ENCODE results near the gene CYBC1.
A peak's percentile ranks its signal among the peaks of the same experiment; 100 is the strongest.
"Not testable (repeated sequence)": the region's sequence is repeated elsewhere in the genome, so short reads cannot be mapped to it uniquely, and the experiment has no call there.

The CYBC1 gene

GRCh38 chr17:82475458-82475857 is 24.9 kb upstream of the CYBC1 start:
- DNase-seq: no peak

DNA sequence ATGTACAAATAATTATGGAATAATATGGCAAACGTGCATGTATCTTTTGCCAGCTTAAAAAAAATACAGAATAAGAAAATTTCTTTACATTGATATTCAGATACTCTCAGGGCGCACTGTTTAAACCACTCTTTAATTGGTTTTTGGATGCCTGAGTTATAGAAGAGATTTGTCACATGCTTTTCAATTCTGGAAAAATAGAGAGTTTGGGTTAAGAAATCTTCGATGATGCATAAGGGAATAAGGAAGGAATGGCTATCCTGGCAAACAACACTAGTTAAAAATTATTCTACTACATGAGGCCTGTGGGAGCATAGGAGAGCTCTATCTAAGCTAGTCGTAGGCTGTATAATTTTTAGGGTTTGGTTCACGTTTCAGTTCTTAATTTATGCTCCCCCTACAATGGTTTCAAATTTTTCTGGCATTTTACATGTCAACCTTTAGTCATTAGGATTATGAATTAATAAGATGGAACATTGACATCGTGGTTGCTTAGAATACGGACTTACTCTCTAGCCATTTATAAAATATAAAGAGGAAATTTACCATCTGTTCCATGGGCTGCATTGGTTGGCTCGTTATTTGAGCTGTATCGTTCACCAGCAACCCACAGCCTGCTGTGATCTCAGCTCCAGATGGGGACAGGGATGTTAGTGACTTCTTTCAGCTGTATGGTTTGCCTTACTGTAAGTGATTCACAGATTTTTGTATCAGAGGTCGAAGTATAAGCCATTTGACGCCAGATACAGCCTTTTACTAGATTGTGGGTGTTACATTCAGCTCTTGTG is 23.9 kb upstream of the CYBC1 start:
- DNase-seq: no peak

DNA sequence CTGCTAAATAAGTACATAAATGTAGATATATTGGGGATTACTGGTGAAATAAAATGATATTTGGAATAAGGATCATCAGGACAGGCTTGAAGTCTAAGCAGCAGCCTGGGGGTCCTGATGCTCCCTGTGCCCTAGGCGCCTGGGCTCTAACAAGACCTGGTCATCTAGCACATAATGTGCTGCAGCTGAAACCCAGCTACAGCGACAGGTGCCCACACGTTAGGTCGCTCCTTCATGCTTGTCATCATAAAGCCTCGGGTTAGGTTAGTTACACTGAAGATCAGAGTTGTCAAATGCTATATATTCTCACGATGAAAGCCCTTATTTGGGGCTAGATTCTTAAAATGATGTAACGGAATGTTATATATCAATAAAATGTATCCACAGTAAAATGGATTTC is 19.5 kb upstream of the CYBC1 start:
- DNase-seq: no peak

GRCh38 chr17:82468692-82469091 is 18.1 kb upstream of the CYBC1 start:
- DNase-seq: no peak

DNA sequence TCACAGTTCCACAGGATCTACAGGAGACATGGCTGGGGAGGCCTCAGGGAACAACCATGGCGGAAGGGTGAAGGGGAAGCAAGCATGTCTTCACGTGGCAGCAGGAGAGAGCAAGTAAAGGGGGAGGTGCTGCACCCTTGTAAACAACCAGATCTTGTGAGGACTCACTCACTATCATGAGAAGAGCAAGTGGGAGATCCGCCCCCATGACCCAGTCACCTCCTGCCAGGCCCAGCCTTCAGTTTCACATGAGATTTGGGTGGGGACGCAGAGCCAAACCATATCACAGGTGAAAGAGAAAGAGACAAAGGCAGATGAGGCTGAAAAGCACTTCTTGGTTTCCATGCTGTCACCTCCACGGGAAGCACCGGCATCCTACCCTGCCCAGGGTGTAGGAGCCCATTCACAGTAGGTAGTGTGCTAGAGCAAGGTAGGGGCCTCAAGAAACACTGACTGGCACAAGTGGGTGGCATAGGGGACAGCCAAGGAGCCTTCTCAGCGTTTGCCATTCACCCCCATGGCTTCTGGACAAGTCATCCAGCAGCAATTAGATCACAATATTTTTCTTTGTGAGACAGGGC is 14.6 kb upstream of the CYBC1 start:
- DNase-seq: no peak

GRCh38 chr17:82464567-82464929 is 14.0 kb upstream of the CYBC1 start:
- DNase-seq: no peak

DNA sequence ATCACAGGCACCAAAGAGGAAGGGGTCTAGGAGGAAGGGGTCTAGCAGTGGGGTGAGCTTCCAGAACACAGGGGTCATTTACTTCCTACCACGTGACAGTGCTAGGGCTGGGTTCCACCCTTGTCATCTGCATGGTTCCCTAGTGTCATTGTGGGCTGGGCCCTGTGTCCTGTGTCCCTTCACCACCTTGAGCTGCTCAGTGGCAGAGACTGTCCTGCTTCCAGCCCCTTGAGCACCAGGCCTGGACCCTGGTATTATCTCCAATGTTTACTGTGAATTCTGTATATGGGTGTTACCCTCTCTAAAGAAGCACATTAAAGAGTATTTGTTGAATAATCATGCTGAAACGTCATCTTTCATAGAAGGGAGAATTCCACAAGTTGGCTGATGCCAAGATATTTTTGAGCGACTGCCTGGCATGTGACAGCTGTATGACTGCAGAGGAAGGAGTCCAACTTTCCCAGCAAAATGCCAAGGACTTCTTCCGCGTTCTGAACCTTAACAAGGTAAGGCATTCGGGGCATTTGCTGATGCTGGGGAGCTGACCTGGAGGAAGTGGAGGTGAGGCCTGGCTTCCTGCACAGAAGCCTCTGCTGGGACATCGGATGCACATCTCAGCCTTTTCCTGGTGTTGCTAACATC is 13.5 kb upstream of the CYBC1 start:
- DNase-seq: no peak

DNA sequence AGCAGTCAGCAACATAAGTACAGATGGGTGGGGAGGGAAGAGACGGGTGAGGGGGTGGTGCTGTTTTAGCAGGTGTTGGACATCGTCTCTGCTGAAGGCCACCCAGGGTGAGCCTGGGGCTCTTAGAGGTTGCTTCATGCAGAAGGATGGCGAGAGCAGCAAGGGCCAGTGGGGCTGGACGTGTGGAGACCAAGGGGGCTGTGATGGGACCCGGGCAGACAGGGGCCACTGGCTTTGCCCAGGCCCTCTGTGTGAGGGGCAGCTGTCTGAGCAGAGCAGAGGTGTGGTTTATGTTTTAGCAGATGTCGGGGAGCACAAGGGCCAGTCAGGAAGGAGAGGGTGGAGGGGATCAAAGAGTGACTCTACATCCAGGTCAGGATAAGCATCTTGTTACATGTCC is 12.8 kb upstream of the CYBC1 start:
- DNase-seq: no peak

- no peak for DNase-seq
Measured at GRCh38 chr17:82461827-82462524, 11.4 kb upstream of the CYBC1 start.

DNA sequence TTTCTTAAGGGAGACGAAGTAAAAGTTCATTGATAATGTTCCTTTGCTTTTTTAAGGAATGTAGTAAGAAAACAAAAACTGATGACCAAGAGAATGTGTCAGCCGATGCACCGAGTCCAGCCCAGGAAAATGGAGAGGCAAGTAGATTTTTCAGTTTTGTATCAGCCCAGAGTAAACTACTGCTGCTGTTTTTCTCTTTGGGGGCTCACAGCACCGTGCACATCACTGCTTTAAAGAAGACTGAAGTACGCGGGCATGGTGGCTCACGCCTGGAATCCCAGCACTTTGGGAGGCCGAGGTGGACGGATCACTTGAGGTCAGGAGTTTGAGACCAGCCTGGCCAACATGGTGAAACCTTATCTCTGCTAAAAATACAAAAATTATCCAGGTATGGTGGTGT is 9.4 kb upstream of the CYBC1 start:
- not testable (repeated sequence) for DNase-seq

GRCh38 chr17:82458885-82459424 is 8.4 kb upstream of the CYBC1 start:
- DNase-seq: peak; percentile 10

DNA sequence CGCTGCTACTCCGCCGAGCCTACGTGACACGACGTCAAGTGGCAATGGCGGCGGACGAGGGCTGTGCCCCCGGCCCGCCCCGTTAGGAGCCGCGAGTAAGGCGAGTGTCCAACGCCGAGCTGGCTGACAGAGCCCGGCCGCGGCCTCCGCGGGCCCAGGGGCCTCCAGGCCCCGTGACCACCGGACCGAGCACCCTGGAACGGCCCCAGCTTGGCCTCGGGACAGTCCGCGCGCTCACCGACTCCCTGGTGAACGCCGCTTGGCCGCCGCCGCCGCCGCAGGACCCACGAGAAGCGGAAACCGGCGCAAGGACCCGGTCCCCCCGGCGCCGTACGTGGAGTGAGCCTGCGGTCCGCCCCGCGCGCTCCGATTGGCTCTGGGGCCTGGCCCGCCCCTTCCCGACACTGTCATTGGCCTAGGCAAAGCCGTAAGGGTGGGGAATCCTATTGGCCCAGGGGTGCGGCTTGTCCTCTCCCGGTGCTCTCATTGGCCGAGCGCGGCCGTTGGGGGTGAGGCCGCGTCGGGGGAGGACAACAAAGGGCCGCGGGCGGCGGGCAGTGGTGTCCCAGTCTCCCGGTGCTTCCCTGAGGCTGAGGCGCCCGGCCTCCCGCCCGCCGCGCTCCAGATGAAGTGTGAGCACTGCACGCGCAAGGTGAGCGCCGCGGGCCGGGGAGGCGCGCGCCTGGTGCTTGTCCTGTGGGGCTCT is 7.8 kb upstream of the CYBC1 start, which contains the start of gene NARF:
TSS of gene NARF (plus strand) at position 563 of the 706 bp plus-strand sequence. CDS start at position 626, 63 bp downstream.
- DNase-seq: peak; percentile 92

DNA sequence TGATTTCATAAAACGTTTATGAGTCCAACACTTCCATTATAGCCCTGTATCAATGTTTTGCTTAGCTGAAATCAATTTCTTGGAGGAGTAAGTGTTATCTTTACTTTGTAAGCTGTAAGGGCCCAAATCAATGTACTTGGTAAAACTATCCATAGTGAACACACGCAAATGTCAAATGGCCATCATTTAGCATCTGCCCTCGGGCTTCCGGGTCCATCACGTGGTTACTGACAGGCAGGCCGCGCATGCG is 7.3 kb upstream of the CYBC1 start:
- no peak for DNase-seq

DNA sequence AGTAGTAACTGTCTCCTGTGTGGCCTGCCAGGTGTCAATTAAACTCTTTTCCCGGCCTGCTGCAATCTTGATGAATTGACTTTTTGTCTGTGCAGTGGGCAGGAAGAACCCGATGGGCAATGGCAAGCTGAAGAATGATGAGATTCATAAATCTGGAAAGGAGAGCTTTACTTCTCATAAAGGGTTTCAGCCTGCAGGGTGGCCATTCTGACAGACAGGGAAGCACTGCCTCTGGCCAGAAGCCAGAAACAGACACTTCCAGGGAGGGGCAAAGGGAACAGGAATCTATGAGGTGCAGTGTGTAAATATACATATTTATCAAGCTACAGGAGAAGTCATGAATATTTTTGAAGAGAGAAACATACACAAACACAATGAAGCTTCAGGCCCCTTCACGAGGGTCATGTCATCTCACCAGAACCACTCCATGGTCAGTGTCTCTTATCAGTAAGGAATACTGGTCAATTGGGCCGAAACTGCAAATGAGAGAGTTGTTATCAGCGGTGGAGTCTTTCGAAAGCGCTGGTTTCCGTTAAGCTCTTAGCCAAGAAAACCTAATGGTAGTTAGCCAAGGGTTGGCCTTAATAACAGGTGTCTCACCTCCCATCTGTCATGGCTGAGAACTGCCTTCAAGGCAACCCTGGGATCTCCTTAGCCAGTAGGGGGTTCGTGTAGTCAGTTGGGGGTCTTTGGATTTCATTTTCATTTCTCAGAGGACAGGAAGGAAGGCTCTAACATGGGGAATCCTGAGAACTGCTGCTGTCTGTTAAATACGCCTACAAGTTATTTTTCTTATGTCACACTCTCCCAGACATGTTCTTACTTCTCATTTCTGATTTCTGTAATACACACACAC is 6.7 kb upstream of the CYBC1 start:
- DNase-seq: no peak

GRCh38 chr17:82453706-82454105 is 3.2 kb upstream of the CYBC1 start:
- not testable (repeated sequence) for DNase-seq

DNA sequence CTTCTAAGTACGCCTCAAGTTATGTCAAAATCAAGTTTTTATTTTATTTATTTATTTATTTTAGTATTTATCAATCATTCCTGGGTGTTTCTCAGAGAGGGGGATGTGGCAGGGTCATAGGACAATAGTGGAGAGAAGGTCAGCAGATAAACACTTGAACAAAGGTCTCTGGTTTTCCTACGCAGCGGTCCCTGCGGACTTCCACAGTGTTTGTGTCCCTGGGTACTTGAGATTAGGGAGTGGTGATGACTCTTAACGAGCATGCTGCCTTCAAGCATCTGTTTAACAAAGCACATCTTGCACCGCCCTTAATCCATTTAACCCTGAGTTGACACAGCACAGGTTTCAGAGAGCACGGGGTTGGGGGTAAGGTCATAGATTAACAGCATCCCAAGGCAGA is 2.6 kb upstream of the CYBC1 start:
- not testable (repeated sequence) for DNase-seq

DNA sequence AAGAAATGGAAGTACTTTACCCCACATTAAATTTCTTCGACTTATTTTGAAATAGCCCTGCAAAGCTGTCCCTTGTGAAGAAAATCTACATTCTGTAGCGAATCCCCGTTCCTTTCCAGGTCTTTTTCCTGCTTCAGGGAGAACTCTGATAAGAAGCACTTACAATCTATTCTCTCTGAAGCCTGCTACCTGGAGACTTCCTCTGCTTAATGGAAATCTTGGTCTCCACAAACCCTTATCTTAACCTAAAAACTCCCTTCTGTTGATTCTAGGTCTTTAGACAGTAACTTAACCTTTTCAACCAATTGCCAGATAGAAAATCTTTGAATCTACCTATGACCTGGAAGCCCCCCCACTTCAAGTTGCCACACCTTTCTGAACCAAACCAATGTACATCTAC is 1.6 kb upstream of the CYBC1 start:
- no peak for DNase-seq

- peak; percentile 18 for DNase-seq
Measured at GRCh38 chr17:82449883-82450356, 632 bp downstream of the CYBC1 start.

DNA sequence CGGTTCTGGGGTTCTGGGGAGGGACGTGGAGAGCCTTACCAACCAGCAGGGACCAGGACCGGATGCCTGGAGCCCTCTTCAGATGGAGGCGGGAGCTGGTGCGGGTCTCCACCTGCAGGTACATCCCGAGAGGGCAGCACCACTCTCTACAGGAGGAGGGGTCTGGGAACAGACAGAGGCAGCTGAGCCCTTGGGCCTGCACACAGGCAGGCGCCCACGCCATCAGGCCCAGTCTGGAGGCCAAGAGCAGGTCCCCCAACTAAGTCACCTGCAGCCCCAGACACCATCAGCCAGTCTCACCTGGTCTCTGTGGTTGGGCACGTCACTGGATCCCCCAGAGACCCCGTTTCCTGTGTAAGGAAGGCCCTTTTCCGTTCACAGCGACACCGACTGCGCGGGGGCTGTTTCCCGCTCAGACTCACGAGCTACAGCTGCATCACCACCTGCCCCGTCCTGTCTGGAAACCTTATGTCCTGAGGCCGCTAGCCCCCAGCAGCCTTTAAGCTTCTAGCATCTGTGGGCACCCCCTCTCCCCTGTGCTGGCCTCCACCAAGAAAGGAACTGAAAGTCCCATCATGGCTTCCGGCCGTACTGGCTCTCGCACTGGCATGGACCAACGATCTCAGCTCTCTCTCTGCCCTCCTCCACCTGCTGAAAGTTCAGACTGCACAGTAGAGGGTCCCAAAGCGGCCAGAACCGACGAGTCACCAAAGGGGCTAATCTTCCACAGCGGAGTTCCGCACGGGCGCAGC is 1.2 kb downstream of the CYBC1 start:
- DNase-seq: peak; percentile 57

DNA sequence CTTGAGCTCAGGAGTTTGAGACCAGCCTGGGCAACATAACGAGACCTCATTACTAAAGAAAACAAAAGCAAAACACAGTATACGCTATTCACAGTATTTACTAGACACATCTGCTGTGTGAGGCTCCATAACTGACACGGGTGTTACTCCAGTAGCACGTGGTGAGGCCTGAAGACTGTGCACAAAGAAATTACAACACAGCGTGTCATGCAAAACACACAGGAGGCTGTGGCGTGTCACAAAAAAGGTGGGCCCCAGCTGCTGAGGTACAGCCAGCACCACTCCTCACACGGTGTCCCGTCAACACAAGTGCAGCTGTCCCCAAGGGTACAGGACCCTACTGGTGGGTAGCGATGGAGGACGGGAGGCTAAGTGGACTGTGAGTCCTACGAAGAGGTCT is 2.7 kb downstream of the CYBC1 start:
- no peak for DNase-seq

GRCh38 chr17:82446649-82447048 is 3.9 kb downstream of the CYBC1 start:
- no peak for DNase-seq

Data from activated effector memory CD4-positive, alpha-beta T cell treated with Interleukin-2 at 50 U/mL for 16 hours (primary cell).